ENCODE measurements around the gene PLAC9. TPM values are rescaled to one million over a fixed set of nuclear protein-coding genes. Genes with fewer than 3 reads are reported as not detected.

PLAC9 gene
- total RNA-seq, 1 donor from 2014 or later, result not detected

DNA sequence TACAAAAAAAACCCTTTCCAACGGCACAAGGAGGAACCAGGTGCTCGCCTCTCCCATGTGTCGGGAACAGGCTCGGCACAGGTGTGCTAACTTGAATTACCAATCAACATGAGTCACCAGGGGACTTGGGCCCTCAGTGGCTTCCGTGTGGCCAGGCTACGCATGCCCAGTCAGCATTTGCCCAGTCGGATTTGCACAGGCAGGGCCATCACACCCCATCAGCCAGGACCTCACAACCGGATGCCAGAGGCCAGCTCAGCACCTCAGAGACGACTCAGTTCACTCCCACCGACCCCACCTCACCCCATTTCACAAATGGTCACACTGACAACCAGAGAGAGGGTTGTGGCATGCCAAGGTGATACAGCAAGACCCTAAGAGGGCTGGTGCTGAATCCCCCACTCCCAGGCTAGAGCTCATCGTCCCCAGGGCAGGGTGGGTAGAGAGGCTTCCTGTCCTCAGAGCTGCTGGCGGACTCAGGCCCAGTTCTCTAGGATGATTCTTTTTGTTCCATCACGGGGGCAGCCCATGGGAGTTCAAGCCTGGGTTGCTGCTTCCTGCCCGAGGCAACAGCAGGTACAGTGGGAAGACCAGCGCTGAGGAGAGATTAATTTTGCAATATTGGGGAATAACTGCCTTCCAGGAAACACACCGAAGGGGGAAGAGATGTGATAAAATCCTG, 59.2 kb downstream of the PLAC9 start:
- TF ChIP-seq, protein P1, sequence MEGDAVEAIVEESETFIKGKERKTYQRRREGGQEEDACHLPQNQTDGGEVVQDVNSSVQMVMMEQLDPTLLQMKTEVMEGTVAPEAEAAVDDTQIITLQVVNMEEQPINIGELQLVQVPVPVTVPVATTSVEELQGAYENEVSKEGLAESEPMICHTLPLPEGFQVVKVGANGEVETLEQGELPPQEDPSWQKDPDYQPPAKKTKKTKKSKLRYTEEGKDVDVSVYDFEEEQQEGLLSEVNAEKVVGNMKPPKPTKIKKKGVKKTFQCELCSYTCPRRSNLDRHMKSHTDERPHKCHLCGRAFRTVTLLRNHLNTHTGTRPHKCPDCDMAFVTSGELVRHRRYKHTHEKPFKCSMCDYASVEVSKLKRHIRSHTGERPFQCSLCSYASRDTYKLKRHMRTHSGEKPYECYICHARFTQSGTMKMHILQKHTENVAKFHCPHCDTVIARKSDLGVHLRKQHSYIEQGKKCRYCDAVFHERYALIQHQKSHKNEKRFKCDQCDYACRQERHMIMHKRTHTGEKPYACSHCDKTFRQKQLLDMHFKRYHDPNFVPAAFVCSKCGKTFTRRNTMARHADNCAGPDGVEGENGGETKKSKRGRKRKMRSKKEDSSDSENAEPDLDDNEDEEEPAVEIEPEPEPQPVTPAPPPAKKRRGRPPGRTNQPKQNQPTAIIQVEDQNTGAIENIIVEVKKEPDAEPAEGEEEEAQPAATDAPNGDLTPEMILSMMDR (conservative IDR thresholded peaks at IDR 0.05; ENCODE audit: low read depth, low read length), result no peak
- no peak for DNase-seq (ENCODE audit: low read depth)

DNA sequence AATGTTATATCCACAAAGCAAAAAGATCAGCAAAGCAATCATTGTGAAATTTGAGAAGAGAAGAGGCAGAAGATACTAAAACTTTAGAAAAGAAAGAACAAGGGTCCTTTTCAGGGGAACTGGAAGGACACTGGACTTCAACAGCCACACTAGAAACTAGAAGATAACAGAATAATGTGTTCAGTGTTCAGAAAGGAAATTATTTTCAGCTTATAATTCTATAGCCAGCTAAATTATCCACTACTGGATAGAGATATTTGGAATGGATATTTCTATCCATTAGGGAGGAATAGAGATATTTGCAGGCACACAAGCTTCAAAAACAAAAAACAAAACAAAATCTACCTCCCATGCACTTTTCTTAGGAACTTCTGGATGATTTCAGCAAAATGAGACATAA, 60.0 kb downstream of the PLAC9 start:
- no peak for DNase-seq (ENCODE audit: low read depth)
- TF ChIP-seq, protein P1 (conservative IDR thresholded peaks at IDR 0.05; ENCODE audit: low read depth, low read length), result no peak

More for the DNA sequence above, 59.2 kb downstream of the PLAC9 start:
- H3K4me3 ChIP-seq (ENCODE audit: low read depth, low read length), result no peak overlapping the region

DNA sequence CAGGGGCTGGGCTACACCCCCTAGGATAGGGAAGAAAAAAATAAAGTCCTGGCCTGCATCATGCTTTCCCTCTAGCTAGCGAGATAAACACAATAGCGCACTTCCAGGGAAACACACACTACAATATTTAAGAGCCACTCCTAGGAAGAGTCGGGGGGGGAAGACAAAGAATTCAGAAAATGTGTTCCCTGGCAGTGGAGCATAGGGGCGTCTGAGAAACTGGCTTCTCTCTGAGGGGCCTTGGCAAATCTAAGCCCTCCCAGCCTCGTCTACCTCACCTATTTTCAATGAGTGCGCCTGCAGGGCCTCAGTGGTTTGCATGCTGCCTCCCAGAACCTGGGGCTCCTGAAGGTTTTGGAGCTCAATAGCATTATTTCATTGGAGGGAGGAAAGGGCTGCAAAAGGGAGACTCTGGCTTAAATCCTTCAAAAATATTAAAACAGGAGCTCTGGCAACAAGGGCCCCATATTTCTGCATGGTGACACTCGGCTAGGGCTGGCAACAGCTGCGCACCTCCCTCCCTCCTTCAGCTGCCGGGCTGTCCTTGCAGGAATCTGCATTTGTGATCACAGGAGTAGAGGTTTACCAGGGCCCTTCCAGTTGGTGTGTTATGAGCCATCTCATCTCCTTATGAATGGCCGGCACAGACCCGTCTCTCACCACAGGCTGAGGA, 62.0 kb downstream of the PLAC9 start:
- no peak for DNase-seq (ENCODE audit: low read depth)

More for the DNA sequence above, 60.0 kb downstream of the PLAC9 start:
- no peak overlapping the region for H3K4me3 ChIP-seq (ENCODE audit: low read depth, low read length)

More for the DNA sequence above, 62.0 kb downstream of the PLAC9 start:
- H3K4me3 ChIP-seq (ENCODE audit: low read depth, low read length), result no peak overlapping the region
- TF ChIP-seq, protein P1 (conservative IDR thresholded peaks at IDR 0.05; ENCODE audit: low read depth, low read length), result no peak

Other genes with a start within 250 kb of the PLAC9 start
- not detected in 2 replicates for gene SFTPD, start 183.6 kb upstream of the PLAC9 start, total RNA-seq
- gene TMEM254, start 54.1 kb upstream of the PLAC9 start, total RNA-seq, result 11.6 and 12.1 TPM in 2 replicates
- gene ANXA11, start 72.8 kb downstream of the PLAC9 start, total RNA-seq, result 148 and 153 TPM in 2 replicates
- not detected in 2 replicates for gene MAT1A, start 156.9 kb downstream of the PLAC9 start, total RNA-seq
- gene DYDC1, start 224.0 kb downstream of the PLAC9 start, total RNA-seq, result not detected in 2 replicates
- 0.22 and 2.1 TPM in 2 replicates for gene DYDC2, start 224.1 kb downstream of the PLAC9 start, total RNA-seq

Measured in epithelial cell of proximal tubule (primary cell).